Panc1 (cell line): ENCODE measurements around the gene HK2.

Experiments used
- POLR2AphosphoS5 ChIP-seq: IDR thresholded peaks from 2 replicates; pipeline ENCODE4 v1.6.1; 2012; ENCODE audit warnings: mild to moderate bottlenecking, low read depth, low read length, moderate library complexity
- SIN3A ChIP-seq: IDR thresholded peaks from 2 replicates; pipeline ENCODE4 v1.6.1; 2012; ENCODE audit warnings: low read depth, mild to moderate bottlenecking, low read length, moderate library complexity, borderline replicate concordance; ENCODE audit not compliant: insufficient read depth
- TCF7L2 ChIP-seq: IDR thresholded peaks from 2 replicates; pipeline ENCODE4 v1.6.1; 2011; ENCODE audit warnings: mild to moderate bottlenecking, low read depth, low read length, inconsistent platforms
- TF ChIP-seq, protein P1 (sequence below): fragments of 450-650 bp; IDR thresholded peaks from 2 replicates; pipeline ENCODE4 v1.5.1; 2017; ENCODE audit warnings: mild to moderate bottlenecking
- TF ChIP-seq, protein P2 (sequence below), 2 experiments: IDR thresholded peaks; 2 replicates each; pipeline ENCODE4 v1.6.1; 2011 to 2012; ENCODE audit warnings: low read depth in 2 of 2, control low read depth in 1 of 2, low read length in 1 of 2, mild to moderate bottlenecking in 1 of 2, moderate library complexity in 1 of 2; ENCODE audit not compliant: insufficient read depth in 1 of 2

DNA sequence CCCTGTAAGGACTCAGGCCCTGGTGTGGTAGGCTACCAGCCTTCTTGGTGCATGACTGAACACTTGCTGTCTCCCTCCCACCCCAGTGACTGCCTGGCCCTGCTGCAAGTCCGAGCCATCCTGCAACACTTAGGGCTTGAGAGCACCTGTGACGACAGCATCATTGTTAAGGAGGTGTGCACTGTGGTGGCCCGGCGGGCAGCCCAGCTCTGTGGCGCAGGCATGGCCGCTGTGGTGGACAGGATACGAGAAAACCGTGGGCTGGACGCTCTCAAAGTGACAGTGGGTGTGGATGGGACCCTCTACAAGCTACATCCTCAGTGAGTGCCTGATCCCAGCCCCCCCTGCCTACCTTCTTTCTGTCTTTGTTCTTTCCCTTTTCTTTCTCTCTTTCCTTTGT lies 55.2 kb downstream of the HK2 start:
- TF ChIP-seq, protein P1, sequence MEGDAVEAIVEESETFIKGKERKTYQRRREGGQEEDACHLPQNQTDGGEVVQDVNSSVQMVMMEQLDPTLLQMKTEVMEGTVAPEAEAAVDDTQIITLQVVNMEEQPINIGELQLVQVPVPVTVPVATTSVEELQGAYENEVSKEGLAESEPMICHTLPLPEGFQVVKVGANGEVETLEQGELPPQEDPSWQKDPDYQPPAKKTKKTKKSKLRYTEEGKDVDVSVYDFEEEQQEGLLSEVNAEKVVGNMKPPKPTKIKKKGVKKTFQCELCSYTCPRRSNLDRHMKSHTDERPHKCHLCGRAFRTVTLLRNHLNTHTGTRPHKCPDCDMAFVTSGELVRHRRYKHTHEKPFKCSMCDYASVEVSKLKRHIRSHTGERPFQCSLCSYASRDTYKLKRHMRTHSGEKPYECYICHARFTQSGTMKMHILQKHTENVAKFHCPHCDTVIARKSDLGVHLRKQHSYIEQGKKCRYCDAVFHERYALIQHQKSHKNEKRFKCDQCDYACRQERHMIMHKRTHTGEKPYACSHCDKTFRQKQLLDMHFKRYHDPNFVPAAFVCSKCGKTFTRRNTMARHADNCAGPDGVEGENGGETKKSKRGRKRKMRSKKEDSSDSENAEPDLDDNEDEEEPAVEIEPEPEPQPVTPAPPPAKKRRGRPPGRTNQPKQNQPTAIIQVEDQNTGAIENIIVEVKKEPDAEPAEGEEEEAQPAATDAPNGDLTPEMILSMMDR: no peak
- TF ChIP-seq, protein P2, sequence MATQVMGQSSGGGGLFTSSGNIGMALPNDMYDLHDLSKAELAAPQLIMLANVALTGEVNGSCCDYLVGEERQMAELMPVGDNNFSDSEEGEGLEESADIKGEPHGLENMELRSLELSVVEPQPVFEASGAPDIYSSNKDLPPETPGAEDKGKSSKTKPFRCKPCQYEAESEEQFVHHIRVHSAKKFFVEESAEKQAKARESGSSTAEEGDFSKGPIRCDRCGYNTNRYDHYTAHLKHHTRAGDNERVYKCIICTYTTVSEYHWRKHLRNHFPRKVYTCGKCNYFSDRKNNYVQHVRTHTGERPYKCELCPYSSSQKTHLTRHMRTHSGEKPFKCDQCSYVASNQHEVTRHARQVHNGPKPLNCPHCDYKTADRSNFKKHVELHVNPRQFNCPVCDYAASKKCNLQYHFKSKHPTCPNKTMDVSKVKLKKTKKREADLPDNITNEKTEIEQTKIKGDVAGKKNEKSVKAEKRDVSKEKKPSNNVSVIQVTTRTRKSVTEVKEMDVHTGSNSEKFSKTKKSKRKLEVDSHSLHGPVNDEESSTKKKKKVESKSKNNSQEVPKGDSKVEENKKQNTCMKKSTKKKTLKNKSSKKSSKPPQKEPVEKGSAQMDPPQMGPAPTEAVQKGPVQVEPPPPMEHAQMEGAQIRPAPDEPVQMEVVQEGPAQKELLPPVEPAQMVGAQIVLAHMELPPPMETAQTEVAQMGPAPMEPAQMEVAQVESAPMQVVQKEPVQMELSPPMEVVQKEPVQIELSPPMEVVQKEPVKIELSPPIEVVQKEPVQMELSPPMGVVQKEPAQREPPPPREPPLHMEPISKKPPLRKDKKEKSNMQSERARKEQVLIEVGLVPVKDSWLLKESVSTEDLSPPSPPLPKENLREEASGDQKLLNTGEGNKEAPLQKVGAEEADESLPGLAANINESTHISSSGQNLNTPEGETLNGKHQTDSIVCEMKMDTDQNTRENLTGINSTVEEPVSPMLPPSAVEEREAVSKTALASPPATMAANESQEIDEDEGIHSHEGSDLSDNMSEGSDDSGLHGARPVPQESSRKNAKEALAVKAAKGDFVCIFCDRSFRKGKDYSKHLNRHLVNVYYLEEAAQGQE (IDR thresholded peaks at IDR 0.05; ENCODE audit: insufficient read depth in 1 of 2, low read depth in 2 of 2, low read length in 1 of 2): no peak
- TF ChIP-seq TCF7L2: no peak
- no peak for TF ChIP-seq POLR2AphosphoS5
- no peak for TF ChIP-seq SIN3A
